Lower lobe of right lung (tissue), 2 donors: Measurements from ENCODE around the gene COL23A1. TPM values are rescaled to one million over a fixed set of nuclear protein-coding genes. Genes with fewer than 3 reads are reported as not detected.
"Not testable (repeated sequence)": the region's sequence is repeated elsewhere in the genome, so short reads cannot be mapped to it uniquely, and the experiment has no call there.

ENCODE experiments used
- ATAC-seq, 2 donors: fragments of 200-7000 bp; cut with Tn5 transposase; one replicate each; pipeline ENCODE4 v1.9.1; 2020 to 2022; ENCODE audit warnings: mild to moderate bottlenecking in 2 of 2, moderate library complexity in 2 of 2
- DNase-seq: peaks from one replicate; pipeline ENCODE4 v3.0.0-alpha.2; 2020
- H3K27ac ChIP-seq: fragments of 200-600 bp; one replicate; pipeline ENCODE4 v1.8.0; 2022
- H3K27me3 ChIP-seq: fragments of 200-600 bp; one replicate; pipeline ENCODE4 v1.8.0; 2022; ENCODE audit warnings: low read depth
- H3K36me3 ChIP-seq: fragments of 200-600 bp; one replicate; pipeline ENCODE4 v1.8.0; 2022; ENCODE audit warnings: mild to moderate bottlenecking
- H3K4me1 ChIP-seq: fragments of 200-600 bp; one replicate; pipeline ENCODE4 v1.8.0; 2022
- H3K4me3 ChIP-seq: fragments of 200-600 bp; one replicate; pipeline ENCODE4 v1.8.0; 2022; ENCODE audit warnings: mild to moderate bottlenecking
- H3K9me3 ChIP-seq: fragments of 200-600 bp; one replicate; pipeline ENCODE4 v1.8.0; 2022
- intact Hi-C: fragments of 100-400 bp; cut with DNase I; formaldehyde crosslinking; loops from one replicate; pipeline ENCODE4 v1.11.0; 2022
- total RNA-seq: library from RNA; stranded (reverse); fragmentation: NEBNext Ultra II Directional; extraction: Animal tissue kit (Norgen Biotek cat#: 25700); gene quantifications from one replicate; pipeline ENCODE4 v1.2.1, GENCODE V29; 2021
- TF ChIP-seq, protein P1 (sequence below): fragments of 200-600 bp; IDR thresholded peaks from one replicate; pipeline ENCODE4 v1.8.0; 2022; ENCODE audit warnings: antibody characterized with exemption, mild to moderate bottlenecking
- donor health status: DM: no; HTN: yes; CAD: no; lungs with severe emphysema.

COL23A1 gene
- total RNA-seq, 1 donor from 2014 or later: 1.2 TPM

DNA sequence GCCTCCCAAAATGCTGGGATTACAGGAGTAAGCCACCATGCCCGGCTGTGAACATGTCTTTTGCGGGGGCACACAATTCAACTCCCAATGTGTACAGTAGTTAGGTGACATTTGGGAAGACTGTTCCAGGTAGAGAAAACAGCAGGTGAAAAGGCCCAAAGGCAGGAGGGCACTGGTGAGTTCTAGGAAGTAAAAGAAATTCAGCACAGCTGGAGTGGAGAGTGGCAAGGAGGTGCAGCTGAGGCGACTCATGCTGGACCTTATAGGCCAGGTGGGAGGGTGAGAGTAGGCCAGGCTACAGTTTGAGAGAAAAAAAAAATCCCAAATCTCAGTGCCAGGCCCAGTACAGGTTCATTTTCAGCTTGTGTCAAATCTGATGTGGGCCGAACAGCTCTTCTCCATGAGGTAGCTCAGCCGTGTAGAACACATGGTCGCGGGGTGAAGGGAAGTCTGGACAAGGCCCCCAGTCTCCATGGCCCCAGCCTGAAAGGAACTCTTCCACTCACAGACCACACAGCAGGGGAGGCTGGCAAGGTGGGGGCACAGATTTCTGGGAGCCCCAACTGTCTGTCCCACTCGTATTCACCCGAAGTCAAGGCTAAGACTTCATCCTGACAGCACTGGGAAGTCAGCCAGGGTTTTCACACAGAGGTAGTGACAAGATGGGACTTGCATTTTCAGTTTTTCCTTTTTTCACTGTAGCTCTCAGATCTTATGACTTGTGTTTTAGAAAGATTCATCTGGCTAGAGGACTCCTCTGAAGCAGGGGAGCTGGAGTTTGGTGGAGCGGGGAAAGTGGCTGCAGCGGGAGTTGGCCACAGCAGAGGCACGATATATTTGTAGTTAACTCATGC, 390.4 kb downstream of the COL23A1 start:
- ATAC-seq (no peak), DNase-seq (no peak)
- H3K27me3 ChIP-seq: no peaks in the 10 kb centered on the region
- H3K27ac ChIP-seq: no peak overlapping the region
- H3K4me1 ChIP-seq: no peaks in the 10 kb centered on the region
- H3K36me3 ChIP-seq: no peaks in the 10 kb centered on the region
- intact Hi-C loops: no loop called here
- TF ChIP-seq, protein P1, sequence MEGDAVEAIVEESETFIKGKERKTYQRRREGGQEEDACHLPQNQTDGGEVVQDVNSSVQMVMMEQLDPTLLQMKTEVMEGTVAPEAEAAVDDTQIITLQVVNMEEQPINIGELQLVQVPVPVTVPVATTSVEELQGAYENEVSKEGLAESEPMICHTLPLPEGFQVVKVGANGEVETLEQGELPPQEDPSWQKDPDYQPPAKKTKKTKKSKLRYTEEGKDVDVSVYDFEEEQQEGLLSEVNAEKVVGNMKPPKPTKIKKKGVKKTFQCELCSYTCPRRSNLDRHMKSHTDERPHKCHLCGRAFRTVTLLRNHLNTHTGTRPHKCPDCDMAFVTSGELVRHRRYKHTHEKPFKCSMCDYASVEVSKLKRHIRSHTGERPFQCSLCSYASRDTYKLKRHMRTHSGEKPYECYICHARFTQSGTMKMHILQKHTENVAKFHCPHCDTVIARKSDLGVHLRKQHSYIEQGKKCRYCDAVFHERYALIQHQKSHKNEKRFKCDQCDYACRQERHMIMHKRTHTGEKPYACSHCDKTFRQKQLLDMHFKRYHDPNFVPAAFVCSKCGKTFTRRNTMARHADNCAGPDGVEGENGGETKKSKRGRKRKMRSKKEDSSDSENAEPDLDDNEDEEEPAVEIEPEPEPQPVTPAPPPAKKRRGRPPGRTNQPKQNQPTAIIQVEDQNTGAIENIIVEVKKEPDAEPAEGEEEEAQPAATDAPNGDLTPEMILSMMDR: no peak
- H3K4me3 ChIP-seq: no peak overlapping the region
- no peaks in the 10 kb centered on the region for H3K9me3 ChIP-seq

GRCh38 chr5:178198706-178199105, 391.5 kb downstream of the COL23A1 start:
- TF ChIP-seq, protein P1: no peak
- no peak for ATAC-seq
- no peak overlapping the region for H3K4me3 ChIP-seq
- H3K27ac ChIP-seq: no peak overlapping the region
- no peaks in the 10 kb centered on the region for H3K9me3 ChIP-seq
- H3K4me1 ChIP-seq: no peaks in the 10 kb centered on the region
- DNase-seq: no peak
- H3K27me3 ChIP-seq: peaks cover 6% of the 10 kb centered on the region
- H3K36me3 ChIP-seq: no peaks in the 10 kb centered on the region
- intact Hi-C loops: no loop called here

DNA sequence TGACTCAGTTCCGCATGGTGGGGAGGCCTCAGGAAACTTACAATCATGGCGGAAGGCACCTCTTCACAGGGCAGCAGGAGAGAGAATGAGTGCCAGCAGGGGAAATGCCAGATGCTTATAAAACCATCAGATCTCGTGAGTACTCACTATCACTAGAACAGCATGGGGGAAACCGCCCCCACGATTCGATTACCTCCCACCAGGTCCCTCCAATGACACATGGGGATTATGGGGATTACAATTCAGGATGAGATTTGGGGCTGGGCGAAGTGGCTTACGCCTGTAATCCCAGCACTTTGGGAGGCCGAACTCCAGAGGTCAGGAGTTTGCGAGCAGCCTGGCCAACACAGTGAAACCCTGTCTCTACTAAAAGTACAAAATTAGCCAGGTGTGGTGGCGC, 392.0 kb downstream of the COL23A1 start:
- ATAC-seq, H3K27ac ChIP-seq, H3K36me3 ChIP-seq, H3K27me3 ChIP-seq, H3K4me3 ChIP-seq, DNase-seq, H3K4me1 ChIP-seq, H3K9me3 ChIP-seq, intact Hi-C loops: not testable (repeated sequence)

DNA sequence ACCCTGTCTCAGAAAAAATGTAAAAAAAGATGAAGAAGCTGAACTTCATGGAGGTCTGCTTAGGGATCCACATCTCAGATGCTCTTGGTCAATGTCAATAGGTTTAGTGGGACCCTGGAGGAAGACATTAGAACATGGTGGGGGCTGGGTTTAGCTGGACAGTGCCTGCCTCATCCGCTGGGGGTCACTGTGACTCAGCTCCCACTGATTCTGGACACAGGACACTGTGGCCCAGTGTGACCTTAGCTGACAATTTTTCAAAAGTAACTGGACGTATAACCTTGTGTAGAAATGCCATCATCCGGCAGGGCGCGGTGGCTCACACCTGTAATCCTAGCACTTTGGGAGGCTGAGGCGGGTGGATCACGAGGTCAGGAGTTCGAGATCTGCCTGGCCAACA, 393.2 kb downstream of the COL23A1 start:
- Histone ChIP-seq H3K9me3 (no peaks in the 10 kb centered on the region), H3K4me3 (no peak overlapping the region), H3K36me3 (no peaks in the 10 kb centered on the region), H3K27me3 (peaks cover 6% of the 10 kb centered on the region), H3K4me1 (no peaks in the 10 kb centered on the region), H3K27ac (no peak overlapping the region)
- ATAC-seq (peak; percentile 50), DNase-seq (no peak)
- TF ChIP-seq, protein P1: peak; percentile 51
- intact Hi-C loops: no loop called here

DNA sequence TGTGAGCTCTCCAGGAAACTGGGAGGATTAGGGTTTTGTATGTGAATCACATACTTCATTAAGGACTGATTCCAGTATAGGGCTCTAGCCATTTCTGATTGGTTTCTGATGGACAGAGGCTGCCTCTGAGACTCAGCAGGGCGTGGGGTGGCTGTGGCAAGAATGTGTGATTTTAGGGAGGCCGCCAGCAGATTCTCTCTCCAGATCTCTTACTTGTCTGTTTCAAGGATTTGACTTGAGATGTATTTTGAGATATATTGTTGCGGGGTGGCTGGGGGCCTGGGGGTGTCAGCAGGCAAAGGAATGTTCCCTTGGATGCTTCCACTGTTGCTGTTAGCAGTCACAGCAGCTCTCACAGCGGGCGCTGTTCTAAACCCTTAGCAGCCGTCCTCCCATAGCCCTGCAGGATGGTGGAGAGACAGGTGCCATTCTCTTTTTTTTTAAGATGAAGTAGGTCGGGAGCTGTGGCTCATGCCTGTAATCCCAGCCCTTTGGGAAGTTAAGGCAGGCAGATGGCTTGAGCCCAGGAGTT, 393.8 kb downstream of the COL23A1 start:
- ATAC-seq: no peak
- TF ChIP-seq, protein P1: no peak
- DNase-seq: no peak

DNA sequence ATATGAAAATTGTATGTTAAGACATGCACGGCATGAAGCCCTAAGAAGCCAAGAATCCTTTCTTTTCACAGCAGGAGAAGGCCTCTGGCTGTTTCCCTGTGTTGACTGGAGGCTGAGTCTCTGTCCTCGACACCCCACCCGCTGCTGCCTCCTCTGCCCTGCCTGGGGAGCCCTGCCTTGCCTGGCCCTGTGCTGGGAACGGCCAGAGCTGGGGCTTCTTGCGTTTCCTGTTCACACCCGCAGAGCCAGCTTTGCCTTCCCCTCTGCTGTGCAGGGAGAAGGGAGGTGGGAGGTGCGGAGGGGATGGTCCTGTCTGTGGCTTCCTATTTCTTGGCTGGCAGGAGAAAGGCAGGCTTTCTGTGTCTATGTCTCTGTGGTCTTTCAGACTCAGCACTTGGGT, 396.2 kb downstream of the COL23A1 start:
- H3K4me1 ChIP-seq: no peaks in the 10 kb centered on the region
- TF ChIP-seq, protein P1: no peak
- no peak overlapping the region for H3K4me3 ChIP-seq
- H3K9me3 ChIP-seq: no peaks in the 10 kb centered on the region
- ATAC-seq: peak in 1 of 2 donors; percentile 23
- DNase-seq: no peak
- no peak overlapping the region for H3K27ac ChIP-seq
- peaks cover 6% of the 10 kb centered on the region for H3K27me3 ChIP-seq
- intact Hi-C loops: no loop called here
- no peaks in the 10 kb centered on the region for H3K36me3 ChIP-seq

More for the DNA sequence above, 393.8 kb downstream of the COL23A1 start:
- Histone ChIP-seq H3K4me3 (no peak overlapping the region), H3K9me3 (no peaks in the 10 kb centered on the region), H3K27me3 (peaks cover 6% of the 10 kb centered on the region), H3K36me3 (no peaks in the 10 kb centered on the region), H3K27ac (no peak overlapping the region), H3K4me1 (no peaks in the 10 kb centered on the region)
- intact Hi-C loops: no loop called here
